Hindlimb muscle (tissue), 1 donor: Measurements from ENCODE around the gene GRHL3. TPM values are rescaled to one million over a fixed set of nuclear protein-coding genes. Genes with fewer than 3 reads are reported as not detected.

ENCODE experiments used
- DNase-seq: peaks from one replicate; pipeline ENCODE4 v3.0.0-alpha.2; 2013
- polyA plus RNA-seq: library from polyadenylated mRNA; unstranded; fragments of 120-200 nt; gene quantifications from one replicate; pipeline ENCODE4 v1.2.1, GENCODE V29; 2013; ENCODE audit not compliant: insufficient read length

Gene GRHL3
- polyA plus RNA-seq, 1 donor = 0.68 TPM

GRCh38 chr1:24293392-24294227 lies 25.5 kb upstream of the GRHL3 start:
- no peak for DNase-seq

- DNase-seq = no peak
Measured at GRCh38 chr1:24294228-24294672, 24.9 kb upstream of the GRHL3 start.

DNA sequence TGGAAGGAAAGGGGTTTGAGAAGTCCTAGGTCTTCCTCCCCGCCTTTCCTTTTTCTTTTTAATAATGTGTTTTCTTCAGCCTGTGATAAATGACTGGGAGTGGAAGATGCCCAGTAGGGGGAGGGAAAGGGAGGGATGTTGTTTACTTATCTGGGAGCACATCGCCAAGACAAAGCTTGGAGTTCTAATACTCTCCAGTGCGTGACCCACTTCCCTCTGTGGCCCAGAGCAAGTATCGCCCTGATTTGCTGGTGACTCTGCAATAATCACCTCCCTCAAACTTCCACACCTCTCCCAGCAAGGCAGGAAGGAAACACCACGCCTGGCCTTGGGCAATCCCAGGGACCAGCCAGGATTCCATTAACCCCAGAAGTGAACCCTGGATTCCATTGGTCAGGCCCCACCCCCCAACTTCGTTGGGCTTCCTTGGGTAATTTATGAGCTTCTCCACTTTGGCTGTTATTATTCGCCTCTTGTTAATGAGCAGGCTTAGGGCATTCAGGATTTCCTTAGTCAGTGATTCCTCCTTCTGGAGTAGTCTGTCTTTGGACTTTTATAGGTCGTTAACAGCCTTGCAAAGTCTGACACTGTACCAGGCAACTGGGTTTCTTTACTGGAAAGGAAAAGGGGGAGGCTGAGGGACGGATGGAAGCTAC lies 24.3 kb upstream of the GRHL3 start:
- no peak for DNase-seq

DNA sequence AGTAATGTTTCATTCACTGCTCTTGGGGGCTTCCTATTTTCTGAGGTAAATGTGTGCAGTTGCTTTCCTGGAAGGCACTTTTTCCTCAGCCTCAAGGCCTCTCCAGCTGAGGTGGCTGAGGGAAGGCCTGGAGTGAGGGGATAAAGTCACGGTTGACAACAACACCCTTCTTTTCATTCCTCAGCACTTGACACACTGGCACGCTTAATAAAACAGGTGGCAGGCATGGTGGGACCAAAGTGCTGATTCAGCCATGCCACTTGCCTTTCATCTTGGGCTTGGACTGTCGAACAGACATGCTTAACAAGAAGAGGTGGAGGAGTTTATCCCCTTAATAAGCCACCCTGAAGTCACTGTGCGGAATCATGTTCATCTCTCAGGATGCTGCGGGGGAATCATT lies 23.6 kb upstream of the GRHL3 start:
- no peak for DNase-seq

DNA sequence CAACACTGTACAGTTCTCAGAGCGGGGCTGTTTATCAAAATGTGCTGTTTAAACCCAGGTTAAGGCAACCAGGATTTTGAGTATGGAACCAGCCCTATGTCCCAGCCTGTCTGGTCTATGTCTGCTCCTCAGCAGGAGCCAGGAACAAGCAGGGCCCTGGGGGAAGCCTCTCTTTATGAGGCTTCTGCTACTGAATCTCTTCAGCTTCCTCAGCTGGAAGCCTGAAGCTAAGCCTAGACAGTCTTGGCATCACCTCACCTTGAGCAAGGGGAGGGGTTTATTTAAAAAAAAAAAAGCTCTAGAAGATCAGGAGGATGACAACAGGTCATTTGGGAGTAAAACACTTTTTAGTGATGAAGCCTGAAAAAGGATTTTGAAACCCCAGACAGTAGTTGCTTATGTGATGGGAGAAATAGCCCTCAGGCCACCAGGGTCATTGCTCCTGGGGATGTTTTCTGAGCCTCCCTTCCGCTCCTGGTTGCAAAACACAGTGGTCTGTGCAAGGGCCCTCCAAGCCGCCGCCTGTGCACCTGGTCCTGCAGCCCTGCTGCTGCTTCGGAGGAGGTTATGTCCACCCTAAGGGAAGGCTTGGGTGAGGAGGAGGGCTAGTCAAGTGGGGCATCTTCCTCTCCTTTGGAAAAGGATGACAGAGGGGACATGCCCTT lies 21.8 kb upstream of the GRHL3 start:
- DNase-seq = no peak

DNA sequence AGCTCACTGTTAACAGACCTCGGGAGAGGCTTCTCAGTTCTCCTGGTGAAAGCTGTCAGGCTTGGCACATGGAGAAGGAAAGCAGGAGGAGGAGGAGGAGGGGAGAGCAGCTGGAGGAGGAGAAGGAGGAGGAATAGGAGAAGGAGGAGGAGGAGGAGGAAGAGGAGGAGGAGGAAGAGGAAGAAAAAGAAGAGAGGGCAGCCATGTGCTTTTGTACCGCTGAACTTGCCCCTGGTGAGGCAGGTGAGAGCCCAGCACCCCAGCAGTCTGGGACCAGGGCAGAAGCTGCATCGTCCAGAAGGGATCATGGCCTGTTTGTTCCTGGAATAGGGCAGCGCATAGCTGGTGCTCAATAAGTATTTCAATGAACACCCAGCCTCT lies 21.3 kb upstream of the GRHL3 start:
- no peak for DNase-seq

- DNase-seq = no peak
Measured at GRCh38 chr1:24298606-24299005, 20.6 kb upstream of the GRHL3 start.

DNA sequence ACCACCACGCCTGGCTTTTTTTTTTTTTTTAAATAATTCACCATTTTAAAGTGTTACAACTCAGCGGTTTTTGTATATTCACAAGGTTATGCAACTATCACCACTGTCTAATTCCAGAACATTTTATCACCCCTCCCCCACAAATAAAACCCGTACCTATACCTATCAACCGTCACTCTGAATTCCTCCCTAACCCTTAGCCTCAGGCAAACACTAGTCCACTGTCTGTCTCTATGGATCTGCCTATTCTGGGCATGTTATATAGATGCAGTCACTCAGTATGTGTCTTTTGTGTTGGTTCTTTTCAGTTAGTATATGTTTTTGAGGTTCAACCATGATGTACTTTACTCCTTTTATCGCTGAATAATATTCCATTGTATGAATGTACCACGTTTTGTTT lies 19.3 kb upstream of the GRHL3 start:
- no peak for DNase-seq

- DNase-seq = no peak
Measured at GRCh38 chr1:24300971-24301784, 18.0 kb upstream of the GRHL3 start.

DNA sequence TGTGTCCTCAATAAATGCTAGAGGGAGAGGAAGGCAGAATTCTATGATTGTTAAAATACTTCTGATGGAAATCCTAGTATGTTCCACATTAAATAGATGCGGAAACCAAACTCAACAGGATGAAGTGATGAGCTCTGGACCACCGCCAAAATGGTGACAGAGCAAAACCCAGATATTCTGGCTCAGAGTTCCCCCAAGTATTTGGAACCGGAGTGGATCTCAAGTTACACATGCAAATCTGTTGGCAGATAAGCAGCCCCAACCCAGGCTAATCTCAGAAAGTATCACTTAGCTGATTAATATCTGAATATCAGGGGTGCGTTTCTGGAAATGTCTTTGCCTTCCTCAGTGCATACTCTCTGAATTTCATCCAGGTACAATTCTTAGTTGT lies 17.4 kb upstream of the GRHL3 start:
- DNase-seq = peak; percentile 15

DNA sequence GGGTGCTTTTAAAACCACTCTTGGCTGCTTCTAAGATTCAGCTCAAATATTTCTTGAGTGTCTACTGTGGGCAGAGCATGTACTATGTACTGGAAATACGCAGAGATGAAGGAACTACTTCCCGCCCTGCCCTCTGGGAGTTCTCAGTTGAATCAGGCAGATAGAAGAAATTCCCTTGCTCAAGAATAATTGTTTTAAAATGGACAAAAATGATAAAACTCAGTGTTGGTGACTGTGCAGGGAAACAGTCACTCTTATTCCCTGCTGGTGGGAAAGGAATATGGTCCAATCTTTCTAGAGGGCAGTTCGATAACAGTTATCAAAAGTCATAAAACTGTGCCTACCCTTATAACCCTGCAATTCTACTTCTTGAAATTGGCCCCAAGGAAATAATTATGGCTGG lies 16.9 kb upstream of the GRHL3 start:
- DNase-seq = no peak

- DNase-seq = no peak
Measured at GRCh38 chr1:24303600-24303999, 15.6 kb upstream of the GRHL3 start.

- no peak for DNase-seq
Measured at GRCh38 chr1:24304763-24305162, 14.4 kb upstream of the GRHL3 start.

GRCh38 chr1:24308365-24309015 lies 10.7 kb upstream of the GRHL3 start:
- DNase-seq = no peak

- DNase-seq = no peak
Measured at GRCh38 chr1:24309762-24310485, 9.2 kb upstream of the GRHL3 start.

- DNase-seq = no peak
Measured at GRCh38 chr1:24311234-24311633, 7.9 kb upstream of the GRHL3 start.

- no peak for DNase-seq
Measured at GRCh38 chr1:24311741-24312140, 7.4 kb upstream of the GRHL3 start.

DNA sequence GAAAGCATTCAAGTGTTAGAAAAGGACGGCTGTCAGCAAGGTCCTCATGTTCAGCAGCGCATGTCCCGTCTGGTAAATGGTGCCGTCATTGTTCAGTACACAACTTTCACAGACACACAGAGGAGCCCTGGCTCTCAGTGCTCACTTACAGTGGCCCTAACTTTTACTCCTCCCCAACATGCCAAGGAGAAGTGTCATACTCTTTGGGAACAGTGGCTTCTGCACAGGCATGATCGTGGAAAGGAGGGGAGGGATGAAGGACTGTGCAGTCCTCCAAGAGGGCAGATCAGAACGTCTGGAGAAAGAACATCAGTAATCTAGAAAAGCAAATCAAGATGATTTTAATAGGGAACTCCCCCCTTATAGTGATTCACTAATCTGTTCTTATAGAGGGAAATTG lies 3.8 kb upstream of the GRHL3 start:
- no peak for DNase-seq

GRCh38 chr1:24316645-24317044 lies 2.5 kb upstream of the GRHL3 start:
- no peak for DNase-seq

DNA sequence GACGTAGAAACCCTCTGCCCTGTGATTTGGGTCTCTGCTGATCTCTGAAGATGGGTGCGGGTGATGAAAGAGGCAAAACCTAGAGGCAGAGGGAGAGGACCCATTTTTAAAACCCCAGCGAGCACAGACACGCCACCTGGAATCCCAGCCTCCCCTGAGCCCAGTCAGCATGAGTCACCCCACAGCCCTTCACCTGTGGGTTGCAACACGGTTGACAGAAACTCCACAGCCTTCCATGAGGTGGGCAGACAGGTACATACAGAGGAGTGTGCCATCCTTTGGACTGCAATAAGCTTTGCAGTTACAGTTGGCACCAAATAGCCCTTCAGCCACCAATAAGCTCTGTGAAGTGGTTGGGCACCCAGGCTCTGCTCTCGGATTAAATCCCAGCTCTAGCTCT lies 2.1 kb upstream of the GRHL3 start:
- no peak for DNase-seq

GRCh38 chr1:24317956-24318614 lies 1.1 kb upstream of the GRHL3 start:
- peak; percentile 50 for DNase-seq
